DOHH2 (cell line): ENCODE measurements around the gene TRIM66.

Experiments used
- H3F3A ChIP-seq: fragments of 200-600 bp; sonication (generic), shearing (Covaris generic); 2 replicates; pipeline ENCODE4 v1.6.0; 2016; ENCODE audit warnings: antibody characterized with exemption, mild to moderate bottlenecking; ENCODE audit not compliant: control insufficient read depth, insufficient read depth
- H3K27ac ChIP-seq: fragments of 200-600 bp; sonication (generic); 2 replicates; pipeline ENCODE4 v1.5.1; 2014; ENCODE audit warnings: low read depth, mild to moderate bottlenecking, low read length, moderate library complexity
- H3K27me3 ChIP-seq: fragments of 200-600 bp; sonication (generic); 2 replicates; pipeline ENCODE4 v1.6.1; 2014; ENCODE audit warnings: mild to moderate bottlenecking, low read length, mixed read lengths; ENCODE audit not compliant: control insufficient read depth
- H3K36me3 ChIP-seq: fragments of 200-600 bp; sonication (generic); 2 replicates; pipeline ENCODE4 v1.6.1; 2014; ENCODE audit warnings: mild to moderate bottlenecking, low read length, moderate library complexity, mixed read lengths; ENCODE audit not compliant: control insufficient read depth
- H3K4me1 ChIP-seq: fragments of 200-600 bp; sonication (generic); 2 replicates; pipeline ENCODE4 v1.6.1; 2014; ENCODE audit warnings: mild to moderate bottlenecking, low read length, mixed read lengths; ENCODE audit not compliant: control insufficient read depth
- H3K4me2 ChIP-seq: fragments of 200-600 bp; sonication (generic); 2 replicates; pipeline ENCODE4 v1.6.0; 2014; ENCODE audit warnings: mild to moderate bottlenecking, low read length, moderate library complexity
- H3K4me3 ChIP-seq: fragments of 200-600 bp; sonication (generic); 2 replicates; pipeline ENCODE4 v1.5.1; 2014; ENCODE audit warnings: mild to moderate bottlenecking, low read length, mixed read lengths
- H3K79me2 ChIP-seq: fragments of 200-600 bp; sonication (generic); 2 replicates; pipeline ENCODE4 v1.6.1; 2014; ENCODE audit warnings: mild to moderate bottlenecking, low read length, mixed read lengths; ENCODE audit not compliant: control insufficient read depth
- H3K9me2 ChIP-seq: fragments of 200-600 bp; sonication (generic); replicated peaks from 2 replicates; pipeline ENCODE4 v1.6.1; 2014; ENCODE audit warnings: mild to moderate bottlenecking, low read length, mixed read lengths; ENCODE audit not compliant: control insufficient read depth
- H3K9me3 ChIP-seq: fragments of 200-600 bp; sonication (generic); 2 replicates; pipeline ENCODE4 v1.6.1; 2014; ENCODE audit warnings: antibody characterized with exemption, low read length, mixed read lengths; ENCODE audit not compliant: control insufficient read depth, insufficient read depth
- H4K20me1 ChIP-seq: fragments of 200-600 bp; sonication (generic); 2 replicates; pipeline ENCODE4 v1.6.0; 2014; ENCODE audit warnings: low read depth, mild to moderate bottlenecking, antibody characterized with exemption, low read length, moderate library complexity; ENCODE audit not compliant: control insufficient read depth, insufficient read depth
- EZH2phosphoT487 ChIP-seq: fragments of 200-600 bp; sonication (generic); IDR thresholded peaks from 2 replicates; pipeline ENCODE4 v1.6.1; 2017; ENCODE audit warnings: borderline replicate concordance, mild to moderate bottlenecking, antibody characterized with exemption, low read length, moderate library complexity, mixed read lengths
- TF ChIP-seq, protein P1 (sequence below): fragments of 200-600 bp; sonication (generic); IDR thresholded peaks from one replicate; pipeline ENCODE4 v1.5.1; 2014; ENCODE audit warnings: antibody characterized with exemption, mild to moderate bottlenecking, low read depth, low read length; ENCODE audit not compliant: poor library complexity, severe bottlenecking

Gene TRIM66

GRCh38 chr11:8586805-8587204 lies 95.7 kb downstream of the TRIM66 start:
- H4K20me1 ChIP-seq: no peaks in the 10 kb centered on the region
- H3K4me1 ChIP-seq: no peaks in the 10 kb centered on the region
- peaks cover 19% of the 10 kb centered on the region for H3K79me2 ChIP-seq
- TF ChIP-seq, protein P1, sequence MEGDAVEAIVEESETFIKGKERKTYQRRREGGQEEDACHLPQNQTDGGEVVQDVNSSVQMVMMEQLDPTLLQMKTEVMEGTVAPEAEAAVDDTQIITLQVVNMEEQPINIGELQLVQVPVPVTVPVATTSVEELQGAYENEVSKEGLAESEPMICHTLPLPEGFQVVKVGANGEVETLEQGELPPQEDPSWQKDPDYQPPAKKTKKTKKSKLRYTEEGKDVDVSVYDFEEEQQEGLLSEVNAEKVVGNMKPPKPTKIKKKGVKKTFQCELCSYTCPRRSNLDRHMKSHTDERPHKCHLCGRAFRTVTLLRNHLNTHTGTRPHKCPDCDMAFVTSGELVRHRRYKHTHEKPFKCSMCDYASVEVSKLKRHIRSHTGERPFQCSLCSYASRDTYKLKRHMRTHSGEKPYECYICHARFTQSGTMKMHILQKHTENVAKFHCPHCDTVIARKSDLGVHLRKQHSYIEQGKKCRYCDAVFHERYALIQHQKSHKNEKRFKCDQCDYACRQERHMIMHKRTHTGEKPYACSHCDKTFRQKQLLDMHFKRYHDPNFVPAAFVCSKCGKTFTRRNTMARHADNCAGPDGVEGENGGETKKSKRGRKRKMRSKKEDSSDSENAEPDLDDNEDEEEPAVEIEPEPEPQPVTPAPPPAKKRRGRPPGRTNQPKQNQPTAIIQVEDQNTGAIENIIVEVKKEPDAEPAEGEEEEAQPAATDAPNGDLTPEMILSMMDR: no peak
- no peak for TF ChIP-seq EZH2phosphoT487
- H3F3A ChIP-seq: no peaks in the 10 kb centered on the region
- no peak overlapping the region for H3K4me3 ChIP-seq
- H3K9me2 ChIP-seq: no peaks in the 10 kb centered on the region; the same call in 1 of the 2 replicates
- H3K27ac ChIP-seq: no peak overlapping the region
- H3K4me2 ChIP-seq: no peak overlapping the region
- no peaks in the 10 kb centered on the region for H3K36me3 ChIP-seq
- no peaks in the 10 kb centered on the region for H3K27me3 ChIP-seq
- H3K9me3 ChIP-seq: no peaks in the 10 kb centered on the region

DNA sequence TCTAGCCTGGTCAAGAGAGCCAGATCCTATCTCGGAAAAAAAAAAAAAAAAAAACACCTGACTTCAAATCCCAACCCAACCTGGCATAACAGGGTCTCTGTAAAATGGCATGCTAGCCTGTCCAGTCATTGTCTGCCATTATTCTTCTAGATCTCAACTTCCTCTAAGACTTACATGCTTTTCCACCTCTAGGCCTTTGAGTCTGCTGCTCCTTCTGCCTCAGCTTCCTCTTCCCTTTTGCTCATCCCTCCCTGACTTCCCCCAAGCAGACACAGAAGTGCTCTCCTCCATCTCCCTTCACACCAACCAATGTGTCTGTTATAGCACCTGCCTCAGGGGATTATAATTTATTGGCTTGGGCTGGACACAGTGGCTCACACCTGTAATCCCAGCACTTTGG lies 96.3 kb downstream of the TRIM66 start:
- no peaks in the 10 kb centered on the region for H3K9me3 ChIP-seq
- H3K79me2 ChIP-seq: peaks cover 19% of the 10 kb centered on the region
- H4K20me1 ChIP-seq: no peaks in the 10 kb centered on the region
- H3K36me3 ChIP-seq: no peaks in the 10 kb centered on the region
- no peak overlapping the region for H3K27ac ChIP-seq
- H3K27me3 ChIP-seq: no peaks in the 10 kb centered on the region
- H3K4me3 ChIP-seq: no peak overlapping the region
- H3K4me2 ChIP-seq: no peak overlapping the region
- no peaks in the 10 kb centered on the region; the same call in 1 of the 2 replicates for H3K9me2 ChIP-seq
- TF ChIP-seq, protein P1: no peak
- H3K4me1 ChIP-seq: no peaks in the 10 kb centered on the region
- H3F3A ChIP-seq: no peaks in the 10 kb centered on the region

DNA sequence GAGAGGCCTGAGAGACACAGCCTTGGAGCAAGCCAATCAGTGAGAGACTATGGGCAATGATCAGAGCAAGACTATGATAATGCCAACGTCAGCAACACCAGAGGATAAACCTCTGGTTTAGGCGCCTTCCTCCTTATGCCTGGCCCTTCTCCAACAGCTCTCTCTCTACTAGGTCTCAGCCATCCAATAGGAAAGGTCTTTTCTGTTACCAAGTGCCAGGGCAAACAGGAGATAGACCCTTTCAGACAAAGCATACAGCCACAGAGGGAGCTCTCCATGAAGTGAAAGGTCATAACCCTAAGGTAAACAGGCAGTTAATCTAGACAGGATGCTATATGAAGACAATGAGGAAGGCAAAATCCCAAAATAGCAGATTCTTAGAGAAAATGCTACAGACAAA lies 98.0 kb downstream of the TRIM66 start:
- no peak overlapping the region for H3K4me3 ChIP-seq
- TF ChIP-seq EZH2phosphoT487: no peak
- TF ChIP-seq, protein P1: no peak
- H3K27me3 ChIP-seq: no peaks in the 10 kb centered on the region
- H3K4me1 ChIP-seq: no peaks in the 10 kb centered on the region
- no peaks in the 10 kb centered on the region for H4K20me1 ChIP-seq
- no peaks in the 10 kb centered on the region for H3K36me3 ChIP-seq
- H3K9me3 ChIP-seq: no peaks in the 10 kb centered on the region
- H3K79me2 ChIP-seq: peaks cover 16% of the 10 kb centered on the region
- H3F3A ChIP-seq: no peaks in the 10 kb centered on the region
- no peak overlapping the region for H3K4me2 ChIP-seq
- H3K27ac ChIP-seq: no peak overlapping the region
- no peaks in the 10 kb centered on the region; the same call in 1 of the 2 replicates for H3K9me2 ChIP-seq

DNA sequence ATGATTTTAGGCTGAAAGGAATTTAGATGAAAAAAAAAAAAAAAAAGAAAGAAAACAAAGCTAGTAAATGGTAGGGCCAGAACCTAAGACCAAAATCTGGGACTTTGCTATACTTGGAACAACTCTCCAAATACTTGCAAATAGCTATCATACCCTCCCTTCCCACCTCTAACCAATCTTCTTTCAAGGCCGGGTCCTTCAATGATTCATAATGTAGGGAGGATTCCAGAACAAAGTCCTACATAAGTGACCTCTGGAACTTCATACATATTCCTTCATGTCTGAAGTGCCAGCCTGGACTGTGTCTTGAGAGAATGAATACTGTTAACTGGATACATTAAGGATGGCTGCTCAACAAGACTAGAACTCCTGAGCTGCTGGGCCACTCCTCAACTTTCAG lies 98.4 kb downstream of the TRIM66 start:
- no peaks in the 10 kb centered on the region for H3K4me1 ChIP-seq
- no peak overlapping the region for H3K4me3 ChIP-seq
- H4K20me1 ChIP-seq: no peaks in the 10 kb centered on the region
- no peak overlapping the region for H3K4me2 ChIP-seq
- no peak overlapping the region for H3K27ac ChIP-seq
- no peaks in the 10 kb centered on the region for H3K9me3 ChIP-seq
- peaks cover 13% of the 10 kb centered on the region for H3K79me2 ChIP-seq
- no peaks in the 10 kb centered on the region for H3K27me3 ChIP-seq
- no peaks in the 10 kb centered on the region for H3F3A ChIP-seq
- no peaks in the 10 kb centered on the region; the same call in 1 of the 2 replicates for H3K9me2 ChIP-seq
- no peaks in the 10 kb centered on the region for H3K36me3 ChIP-seq
- no peak for TF ChIP-seq EZH2phosphoT487
- TF ChIP-seq, protein P1: no peak
